GM12864 (cell line): ENCODE results near the gene CEACAM1.

Experiments used
- DNase-seq: peaks from one replicate; pipeline ENCODE4 v3.0.0-alpha.2; 2011; ENCODE audit warnings: low read depth
- H3K4me3 ChIP-seq: 2 replicates; pipeline ENCODE4 v1.5.1; 2011; ENCODE audit warnings: mild to moderate bottlenecking, low read depth, low read length, control low read depth
- TF ChIP-seq, protein P1 (sequence below): IDR thresholded peaks from 2 replicates; pipeline ENCODE4 v1.5.1; 2011; ENCODE audit warnings: low read depth, mild to moderate bottlenecking, moderate library complexity, low read length, control low read depth, inconsistent platforms; ENCODE audit errors: missing control alignments

The CEACAM1 gene

DNA sequence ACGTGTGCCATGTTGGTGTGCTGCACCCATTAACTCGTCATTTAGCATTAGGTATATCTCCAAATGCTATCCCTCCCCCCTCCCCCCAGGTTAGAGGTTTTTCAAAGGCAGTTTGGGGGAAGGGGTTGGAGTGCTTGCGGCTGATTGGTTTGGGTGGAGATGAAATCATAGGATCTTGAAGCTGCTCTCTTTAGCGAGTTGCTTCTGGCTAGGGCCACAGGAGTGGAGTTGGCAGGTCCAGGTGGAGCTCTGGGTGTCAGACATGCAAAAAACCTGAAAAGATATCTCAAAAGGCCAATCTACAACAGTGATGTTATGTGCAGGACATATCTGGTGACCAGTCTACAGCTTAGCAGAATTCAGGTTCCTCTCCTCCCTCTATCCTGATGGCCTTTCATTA lies 52.9 kb downstream of the CEACAM1 start:
- H3K4me3 ChIP-seq, result no peak overlapping the region
- TF ChIP-seq, protein P1, sequence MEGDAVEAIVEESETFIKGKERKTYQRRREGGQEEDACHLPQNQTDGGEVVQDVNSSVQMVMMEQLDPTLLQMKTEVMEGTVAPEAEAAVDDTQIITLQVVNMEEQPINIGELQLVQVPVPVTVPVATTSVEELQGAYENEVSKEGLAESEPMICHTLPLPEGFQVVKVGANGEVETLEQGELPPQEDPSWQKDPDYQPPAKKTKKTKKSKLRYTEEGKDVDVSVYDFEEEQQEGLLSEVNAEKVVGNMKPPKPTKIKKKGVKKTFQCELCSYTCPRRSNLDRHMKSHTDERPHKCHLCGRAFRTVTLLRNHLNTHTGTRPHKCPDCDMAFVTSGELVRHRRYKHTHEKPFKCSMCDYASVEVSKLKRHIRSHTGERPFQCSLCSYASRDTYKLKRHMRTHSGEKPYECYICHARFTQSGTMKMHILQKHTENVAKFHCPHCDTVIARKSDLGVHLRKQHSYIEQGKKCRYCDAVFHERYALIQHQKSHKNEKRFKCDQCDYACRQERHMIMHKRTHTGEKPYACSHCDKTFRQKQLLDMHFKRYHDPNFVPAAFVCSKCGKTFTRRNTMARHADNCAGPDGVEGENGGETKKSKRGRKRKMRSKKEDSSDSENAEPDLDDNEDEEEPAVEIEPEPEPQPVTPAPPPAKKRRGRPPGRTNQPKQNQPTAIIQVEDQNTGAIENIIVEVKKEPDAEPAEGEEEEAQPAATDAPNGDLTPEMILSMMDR, result no peak
- DNase-seq, result no peak

DNA sequence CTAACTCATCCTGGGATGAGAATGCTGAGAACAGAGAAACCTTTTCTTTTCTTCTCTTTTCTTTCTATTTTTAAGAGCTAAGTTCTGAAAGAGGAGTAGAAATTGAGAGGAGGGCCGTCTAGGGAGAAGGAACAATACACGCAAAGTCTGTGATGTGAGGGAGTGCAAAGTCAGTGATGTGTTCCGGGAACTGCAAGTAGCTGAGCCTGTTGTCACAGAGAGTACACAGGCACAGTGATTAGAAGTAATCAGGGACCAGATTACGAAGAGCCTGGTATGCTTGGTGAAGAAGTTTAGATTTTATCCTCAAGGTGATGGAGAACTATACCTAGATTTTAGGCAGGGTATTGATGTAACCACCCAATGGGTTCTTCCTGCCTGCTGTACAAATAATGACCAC lies 53.5 kb downstream of the CEACAM1 start:
- DNase-seq, result no peak
- TF ChIP-seq, protein P1, result no peak
- H3K4me3 ChIP-seq, result no peak overlapping the region

DNA sequence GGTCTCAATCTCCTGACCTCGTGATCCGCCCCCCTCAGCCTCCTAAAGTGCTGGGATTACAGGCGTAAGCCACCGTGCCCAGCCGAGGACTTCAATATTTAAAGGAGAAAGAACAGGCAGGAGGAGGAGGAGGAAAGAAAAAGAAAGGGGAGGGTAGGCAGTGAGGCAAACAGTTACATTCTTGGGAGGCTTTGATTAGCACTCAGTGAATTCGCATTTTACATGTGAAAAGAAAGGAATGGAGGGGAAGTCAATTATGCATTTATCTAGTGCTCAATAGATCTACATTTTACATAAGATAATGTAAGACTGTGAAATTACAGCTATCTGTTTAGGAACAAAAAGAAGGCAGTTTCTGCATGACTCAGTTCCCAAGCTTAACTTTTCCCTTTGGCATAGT lies 54.6 kb downstream of the CEACAM1 start:
- TF ChIP-seq, protein P1, result no peak
- H3K4me3 ChIP-seq, result no peak overlapping the region
- DNase-seq, result no peak

DNA sequence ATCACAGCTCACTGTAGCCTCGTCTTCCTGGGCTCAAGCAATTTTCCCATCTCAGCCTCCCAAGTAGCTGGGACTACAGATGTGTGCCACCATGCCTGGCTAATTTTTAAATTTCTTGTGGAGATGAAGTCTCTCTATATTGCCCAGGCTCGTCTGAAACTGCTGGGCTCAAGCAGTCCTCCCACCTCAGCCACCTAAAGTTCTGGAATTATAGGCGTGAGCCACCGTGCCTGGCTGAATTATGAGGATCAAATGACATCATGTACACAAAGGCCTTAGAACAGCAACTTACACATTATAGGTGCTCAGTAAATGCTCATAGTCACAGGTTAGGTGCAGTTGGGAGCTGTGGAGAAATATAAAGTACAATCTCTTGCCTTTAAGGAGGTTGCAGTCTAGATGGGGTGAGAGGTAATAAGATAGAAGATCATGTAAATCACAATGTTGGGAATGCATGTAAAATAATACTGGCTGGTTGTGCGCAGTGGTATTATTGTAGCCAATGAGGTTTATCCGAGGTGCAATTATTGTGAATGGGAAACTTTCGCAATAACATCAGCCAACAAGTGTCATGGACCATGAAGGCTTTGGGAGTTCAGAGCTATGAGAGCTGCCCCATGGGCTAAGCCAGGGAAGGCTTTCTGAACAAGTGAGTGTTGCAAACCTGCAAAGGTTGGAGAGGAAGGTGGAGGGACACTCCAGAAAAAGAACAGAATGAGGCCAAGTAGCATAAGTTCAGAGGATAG lies 55.7 kb downstream of the CEACAM1 start:
- TF ChIP-seq, protein P1, result no peak

DNA sequence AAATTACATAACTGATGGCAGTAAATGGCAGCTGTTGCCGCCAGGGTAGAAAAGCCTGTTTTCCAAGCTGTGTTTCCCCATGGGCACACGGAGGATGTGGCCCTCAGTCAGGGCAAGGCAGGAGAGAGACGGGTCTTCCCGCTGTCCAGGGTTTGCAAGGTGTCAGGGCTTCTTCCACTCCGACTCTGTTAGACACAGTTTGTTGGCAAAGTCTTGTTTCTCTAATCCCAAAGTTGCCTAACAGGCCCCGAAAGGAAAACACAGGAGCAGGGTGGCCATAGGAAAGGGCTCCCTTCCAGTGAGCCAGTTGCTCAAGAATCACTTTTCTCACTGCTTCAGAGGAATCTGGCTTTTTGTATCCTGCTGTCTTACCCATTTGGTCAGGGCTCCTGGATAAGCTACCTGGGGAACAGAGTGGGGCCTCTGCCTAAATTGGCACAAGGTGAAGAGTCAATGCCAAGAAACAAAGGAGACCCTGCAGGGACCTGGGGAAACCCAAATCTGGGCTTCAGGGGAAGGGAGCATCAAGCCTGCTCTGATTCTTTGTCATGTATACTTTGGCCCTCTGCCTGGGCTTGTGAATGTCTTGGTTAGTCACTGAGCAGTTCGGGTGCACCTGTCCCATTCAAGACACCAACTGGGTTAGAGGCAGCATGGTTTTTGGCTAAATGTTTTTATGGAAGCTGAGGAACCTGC lies 56.6 kb downstream of the CEACAM1 start:
- TF ChIP-seq, protein P1, result no peak
- DNase-seq, result no peak
- H3K4me3 ChIP-seq, result no peak overlapping the region

More for the DNA sequence above, 55.7 kb downstream of the CEACAM1 start:
- no peak overlapping the region for H3K4me3 ChIP-seq
- DNase-seq, result no peak

DNA sequence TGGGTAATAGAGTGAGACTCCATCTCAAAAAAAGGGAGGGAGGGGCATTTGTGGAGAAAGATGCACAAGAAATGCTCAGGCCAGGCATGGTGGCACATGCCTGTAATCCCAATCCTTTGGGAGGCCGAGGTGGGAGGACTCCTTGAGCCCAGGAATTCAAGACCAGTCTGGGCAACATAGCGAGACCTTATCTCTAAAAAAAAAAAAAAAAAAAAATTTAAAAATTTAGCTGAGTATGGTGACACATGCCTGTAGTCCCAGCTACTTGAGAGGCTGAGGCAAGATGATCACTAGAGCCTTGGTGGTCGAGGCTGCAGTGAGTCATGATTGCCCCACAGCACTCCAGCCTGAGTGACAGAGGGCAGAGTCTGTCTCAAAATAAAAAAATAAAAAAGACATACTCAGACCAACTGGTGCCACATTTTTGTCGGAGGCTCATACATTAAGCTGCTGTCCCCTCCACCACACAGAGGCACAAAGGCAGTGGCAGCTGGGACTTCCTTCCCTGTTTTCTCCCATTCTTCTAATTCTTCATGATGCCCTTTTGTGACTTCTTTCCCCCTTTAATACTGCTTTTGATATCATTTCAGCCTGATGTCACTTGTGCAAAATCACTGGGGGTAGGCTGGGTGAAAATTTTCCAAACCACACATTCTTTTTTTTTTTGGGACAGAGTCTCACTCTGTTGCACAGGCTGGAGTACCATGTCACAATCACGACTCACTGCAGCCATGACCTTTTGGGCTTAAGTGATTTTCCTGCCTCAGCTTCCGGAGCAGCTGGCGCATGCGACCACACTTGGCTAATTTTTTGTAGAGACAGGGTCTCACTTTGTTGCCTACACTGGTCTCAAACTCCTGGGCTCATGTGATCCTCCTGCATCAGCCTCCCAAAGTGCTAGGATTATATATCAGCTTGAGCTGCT lies 58.7 kb downstream of the CEACAM1 start:
- no peak for DNase-seq
- H3K4me3 ChIP-seq, result no peak overlapping the region
- TF ChIP-seq, protein P1, result no peak
